SK-N-SH (cell line): Measurements from ENCODE around the gene SETD3.

Experiments used
- ELF1 ChIP-seq: IDR thresholded peaks from 2 replicates; pipeline ENCODE4 v1.4.0; 2012
- EP300 ChIP-seq, 2 experiments: IDR thresholded peaks; 2 replicates each; pipeline versions ENCODE4 v1.4.0 to v1.6.1; 2012; ENCODE audit warnings: borderline replicate concordance in 1 of 2, low read depth in 1 of 2, low read length in 1 of 2
- GABPA ChIP-seq: IDR thresholded peaks from 2 replicates; pipeline ENCODE4 v1.4.0; 2012; ENCODE audit warnings: low read depth, mild to moderate bottlenecking
- GATA2 ChIP-seq: sonication (generic); formaldehyde crosslinking; IDR thresholded peaks from 2 replicates; pipeline ENCODE4 v1.5.0; 2020; ENCODE audit warnings: mild to moderate bottlenecking, missing genetic modification reagents
- MXI1 ChIP-seq: IDR thresholded peaks from 2 replicates; pipeline ENCODE4 v1.6.1; 2012; ENCODE audit warnings: mild to moderate bottlenecking, low read depth, low read length, improper control_type of control experiment
- POLR2AphosphoS5 ChIP-seq: IDR thresholded peaks from 2 replicates; pipeline ENCODE4 v1.6.1; 2012; ENCODE audit warnings: low read depth, low read length
- RAD21 ChIP-seq: IDR thresholded peaks from 2 replicates; pipeline ENCODE4 v1.6.1; 2012; ENCODE audit warnings: mild to moderate bottlenecking, low read length
- TAF1 ChIP-seq: IDR thresholded peaks from 2 replicates; pipeline ENCODE4 v1.6.1; 2012; ENCODE audit warnings: low read depth, mild to moderate bottlenecking, low read length, moderate library complexity, borderline replicate concordance
- YY1 ChIP-seq: IDR thresholded peaks from 2 replicates; pipeline ENCODE4 v1.4.0; 2012; ENCODE audit warnings: low read depth, mild to moderate bottlenecking
- TF ChIP-seq, protein P1 (sequence below): fragments of 200-600 bp; sonication (generic); IDR thresholded peaks from 2 replicates; pipeline ENCODE4 v1.6.1; 2017; ENCODE audit warnings: antibody characterized with exemption, mild to moderate bottlenecking, moderate library complexity
- TF ChIP-seq, protein P2 (sequence below): IDR thresholded peaks from 2 replicates; pipeline ENCODE4 v1.4.0; 2012; ENCODE audit warnings: low read depth, borderline replicate concordance
- TF ChIP-seq, protein P3 (sequence below): fragments of 150-350 bp; IDR thresholded peaks from 2 replicates; pipeline ENCODE4 v1.6.1; 2017; ENCODE audit warnings: antibody characterized with exemption, low read length, low read depth, borderline replicate concordance
- TF ChIP-seq, protein P4 (sequence below): IDR thresholded peaks from 2 replicates; pipeline ENCODE4 v1.4.0; 2012; ENCODE audit warnings: low read depth, borderline replicate concordance

GRCh38 chr14:99384450-99385417 is 95.9 kb downstream of the SETD3 start:
- TF ChIP-seq TAF1 (no peak), ELF1 (no peak), RAD21 (no peak), EP300 (IDR thresholded peaks at IDR 0.05; ENCODE audit: borderline replicate concordance in 1 of 2, low read depth in 1 of 2, low read length in 1 of 2) (no peak), GATA2 (no peak), POLR2AphosphoS5 (no peak), YY1 (no peak), GABPA (no peak), MXI1 (no peak)
- TF ChIP-seq, protein P1, sequence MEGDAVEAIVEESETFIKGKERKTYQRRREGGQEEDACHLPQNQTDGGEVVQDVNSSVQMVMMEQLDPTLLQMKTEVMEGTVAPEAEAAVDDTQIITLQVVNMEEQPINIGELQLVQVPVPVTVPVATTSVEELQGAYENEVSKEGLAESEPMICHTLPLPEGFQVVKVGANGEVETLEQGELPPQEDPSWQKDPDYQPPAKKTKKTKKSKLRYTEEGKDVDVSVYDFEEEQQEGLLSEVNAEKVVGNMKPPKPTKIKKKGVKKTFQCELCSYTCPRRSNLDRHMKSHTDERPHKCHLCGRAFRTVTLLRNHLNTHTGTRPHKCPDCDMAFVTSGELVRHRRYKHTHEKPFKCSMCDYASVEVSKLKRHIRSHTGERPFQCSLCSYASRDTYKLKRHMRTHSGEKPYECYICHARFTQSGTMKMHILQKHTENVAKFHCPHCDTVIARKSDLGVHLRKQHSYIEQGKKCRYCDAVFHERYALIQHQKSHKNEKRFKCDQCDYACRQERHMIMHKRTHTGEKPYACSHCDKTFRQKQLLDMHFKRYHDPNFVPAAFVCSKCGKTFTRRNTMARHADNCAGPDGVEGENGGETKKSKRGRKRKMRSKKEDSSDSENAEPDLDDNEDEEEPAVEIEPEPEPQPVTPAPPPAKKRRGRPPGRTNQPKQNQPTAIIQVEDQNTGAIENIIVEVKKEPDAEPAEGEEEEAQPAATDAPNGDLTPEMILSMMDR, result no peak
- TF ChIP-seq, protein P2, sequence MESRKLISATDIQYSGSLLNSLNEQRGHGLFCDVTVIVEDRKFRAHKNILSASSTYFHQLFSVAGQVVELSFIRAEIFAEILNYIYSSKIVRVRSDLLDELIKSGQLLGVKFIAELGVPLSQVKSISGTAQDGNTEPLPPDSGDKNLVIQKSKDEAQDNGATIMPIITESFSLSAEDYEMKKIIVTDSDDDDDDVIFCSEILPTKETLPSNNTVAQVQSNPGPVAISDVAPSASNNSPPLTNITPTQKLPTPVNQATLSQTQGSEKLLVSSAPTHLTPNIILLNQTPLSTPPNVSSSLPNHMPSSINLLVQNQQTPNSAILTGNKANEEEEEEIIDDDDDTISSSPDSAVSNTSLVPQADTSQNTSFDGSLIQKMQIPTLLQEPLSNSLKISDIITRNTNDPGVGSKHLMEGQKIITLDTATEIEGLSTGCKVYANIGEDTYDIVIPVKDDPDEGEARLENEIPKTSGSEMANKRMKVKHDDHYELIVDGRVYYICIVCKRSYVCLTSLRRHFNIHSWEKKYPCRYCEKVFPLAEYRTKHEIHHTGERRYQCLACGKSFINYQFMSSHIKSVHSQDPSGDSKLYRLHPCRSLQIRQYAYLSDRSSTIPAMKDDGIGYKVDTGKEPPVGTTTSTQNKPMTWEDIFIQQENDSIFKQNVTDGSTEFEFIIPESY, result no peak
- TF ChIP-seq, protein P3, sequence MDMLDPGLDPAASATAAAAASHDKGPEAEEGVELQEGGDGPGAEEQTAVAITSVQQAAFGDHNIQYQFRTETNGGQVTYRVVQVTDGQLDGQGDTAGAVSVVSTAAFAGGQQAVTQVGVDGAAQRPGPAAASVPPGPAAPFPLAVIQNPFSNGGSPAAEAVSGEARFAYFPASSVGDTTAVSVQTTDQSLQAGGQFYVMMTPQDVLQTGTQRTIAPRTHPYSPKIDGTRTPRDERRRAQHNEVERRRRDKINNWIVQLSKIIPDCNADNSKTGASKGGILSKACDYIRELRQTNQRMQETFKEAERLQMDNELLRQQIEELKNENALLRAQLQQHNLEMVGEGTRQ, result no peak
- TF ChIP-seq, protein P4, sequence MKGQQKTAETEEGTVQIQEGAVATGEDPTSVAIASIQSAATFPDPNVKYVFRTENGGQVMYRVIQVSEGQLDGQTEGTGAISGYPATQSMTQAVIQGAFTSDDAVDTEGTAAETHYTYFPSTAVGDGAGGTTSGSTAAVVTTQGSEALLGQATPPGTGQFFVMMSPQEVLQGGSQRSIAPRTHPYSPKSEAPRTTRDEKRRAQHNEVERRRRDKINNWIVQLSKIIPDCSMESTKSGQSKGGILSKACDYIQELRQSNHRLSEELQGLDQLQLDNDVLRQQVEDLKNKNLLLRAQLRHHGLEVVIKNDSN, result no peak
